ENCODE data around the gene OR2B6.
"Not testable (repeated sequence)": the region's sequence is repeated elsewhere in the genome, so short reads cannot be mapped to it uniquely, and the experiment has no call there.

OR2B6 gene

DNA sequence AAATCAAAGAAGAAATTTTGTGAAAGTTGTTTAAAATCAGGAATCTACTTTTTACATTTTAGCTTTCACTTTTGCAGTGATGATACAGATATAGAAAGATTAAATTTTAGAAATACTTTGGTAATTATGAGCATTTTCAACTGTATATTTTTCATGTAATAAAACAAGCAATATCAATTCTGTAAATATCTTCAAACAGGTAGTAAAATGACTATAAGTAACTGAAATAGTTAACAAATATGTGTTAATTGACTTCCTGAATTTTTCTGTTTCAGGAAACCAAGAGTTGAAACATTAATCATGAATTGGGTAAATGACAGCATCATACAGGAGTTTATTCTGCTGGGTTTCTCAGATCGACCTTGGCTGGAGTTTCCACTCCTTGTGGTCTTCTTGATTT, at the start of gene OR2B6:
Gene OR2B6 (plus strand): TSS at position 301 of the 400 bp plus-strand sequence. CDS start 0 bp downstream, at position 301.
- in situ Hi-C loops (cut with HindIII; ENCODE audit: low sequenced_read_pairs) = no loop called here

DNA sequence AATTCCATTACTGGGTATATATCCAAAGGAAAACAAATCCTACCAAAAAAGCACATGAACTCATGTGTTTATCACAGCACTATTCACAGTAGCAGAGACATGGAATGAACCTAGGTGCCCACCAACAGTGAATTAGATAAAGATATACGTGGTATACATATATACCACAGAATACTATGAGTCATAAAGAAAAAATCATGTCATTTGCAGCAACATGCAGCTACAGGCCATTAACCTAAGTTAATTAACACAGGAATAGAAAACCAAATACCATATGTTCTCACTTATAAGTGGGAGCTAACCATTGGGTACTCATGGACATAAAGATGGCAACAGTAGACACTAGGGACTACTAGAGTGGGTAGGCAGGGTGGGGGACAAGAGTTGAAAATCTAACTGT, 49.0 kb upstream of the OR2B6 start:
- in situ Hi-C loops (cut with HindIII; ENCODE audit: low sequenced_read_pairs) = no loop called here

DNA sequence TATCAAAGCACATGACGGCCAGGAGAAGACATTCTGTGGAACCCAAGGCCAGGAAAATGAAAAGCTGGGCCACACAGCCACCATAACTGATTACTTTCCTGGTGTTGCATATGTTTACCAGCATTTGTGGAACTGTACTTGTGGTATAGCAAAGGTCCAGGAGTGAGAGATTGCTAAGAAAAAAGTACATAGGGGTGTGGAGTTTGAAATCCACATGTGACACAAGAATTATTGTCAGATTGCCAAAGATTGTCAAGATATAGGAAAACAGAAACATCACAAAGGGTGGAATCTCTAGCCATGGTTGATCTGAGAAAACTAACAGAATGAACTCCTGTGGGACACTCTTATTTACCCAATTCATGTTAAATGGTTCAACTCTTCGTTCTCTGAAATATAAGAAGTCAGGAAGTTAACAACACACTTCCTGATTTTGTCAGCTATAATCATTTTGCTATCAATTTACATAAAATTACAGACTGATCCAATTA, 45.0 kb upstream of the OR2B6 start, which contains the start of gene OR2B2:
Gene OR2B2 (minus strand): TSS at position 441 of the 491 bp plus-strand sequence. CDS start 77 bp downstream, at position 364.
- in situ Hi-C loops (cut with HindIII; ENCODE audit: low sequenced_read_pairs) = no loop called here

DNA sequence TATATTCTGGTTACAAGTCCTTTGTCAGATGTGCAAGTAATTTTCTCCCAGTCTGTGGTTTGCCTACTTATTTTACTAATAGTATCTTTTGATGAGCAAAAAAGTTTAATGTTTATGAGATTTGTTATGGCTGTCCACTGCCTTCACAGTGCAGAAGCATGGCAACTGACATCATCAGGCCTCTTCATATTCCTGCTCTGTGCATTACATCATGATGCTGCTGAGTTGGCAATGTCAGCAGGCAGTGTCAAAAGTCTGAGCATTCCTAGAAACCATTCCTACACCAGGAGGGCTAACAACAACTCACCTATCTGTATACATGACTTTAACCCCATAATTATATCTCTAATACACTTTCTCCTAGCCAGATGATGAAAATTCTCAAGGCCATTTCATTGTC, 34.1 kb upstream of the OR2B6 start:
- in situ Hi-C loops (cut with HindIII; ENCODE audit: low sequenced_read_pairs) = no loop called here

DNA sequence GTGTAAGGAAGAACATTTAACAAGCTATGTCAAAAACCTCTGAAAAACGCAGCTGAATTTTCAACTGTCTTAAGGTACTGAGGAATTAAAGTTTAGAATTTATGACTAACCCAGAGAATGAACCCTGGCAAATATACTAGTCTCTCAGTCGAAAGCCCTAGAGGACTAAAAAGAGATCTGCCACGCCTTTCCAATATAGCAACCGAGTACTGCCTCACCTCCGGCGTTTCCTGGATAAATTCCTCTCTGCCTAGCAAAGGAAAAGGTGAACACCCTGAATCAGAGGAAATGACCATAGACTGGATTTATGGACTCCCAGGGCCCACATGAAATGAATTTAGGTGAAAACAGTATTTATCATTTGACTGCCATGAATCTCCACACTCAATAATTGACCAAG, 32.9 kb upstream of the OR2B6 start:
- in situ Hi-C loops (cut with HindIII; ENCODE audit: low sequenced_read_pairs) = no loop called here

DNA sequence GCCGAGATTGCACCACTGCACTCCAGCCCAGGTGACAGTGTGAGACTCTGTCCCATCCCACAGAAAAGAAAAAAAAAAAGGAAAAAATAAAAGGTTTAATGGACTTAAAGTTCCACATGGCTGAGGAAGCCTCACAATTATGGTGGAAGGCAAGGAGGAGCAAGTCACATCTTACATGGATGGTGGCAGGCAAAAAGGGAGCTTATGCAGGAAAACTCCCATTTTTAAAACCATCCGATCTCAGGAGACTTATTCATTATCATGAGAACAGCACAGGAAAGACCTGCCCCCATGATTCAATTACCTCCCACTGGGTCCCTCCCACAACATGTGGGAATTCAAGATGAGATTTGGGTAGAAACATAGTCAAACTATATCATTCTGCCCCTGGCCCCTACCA, 29.0 kb upstream of the OR2B6 start:
- in situ Hi-C loops (cut with HindIII; ENCODE audit: low sequenced_read_pairs) = not testable (repeated sequence)

DNA sequence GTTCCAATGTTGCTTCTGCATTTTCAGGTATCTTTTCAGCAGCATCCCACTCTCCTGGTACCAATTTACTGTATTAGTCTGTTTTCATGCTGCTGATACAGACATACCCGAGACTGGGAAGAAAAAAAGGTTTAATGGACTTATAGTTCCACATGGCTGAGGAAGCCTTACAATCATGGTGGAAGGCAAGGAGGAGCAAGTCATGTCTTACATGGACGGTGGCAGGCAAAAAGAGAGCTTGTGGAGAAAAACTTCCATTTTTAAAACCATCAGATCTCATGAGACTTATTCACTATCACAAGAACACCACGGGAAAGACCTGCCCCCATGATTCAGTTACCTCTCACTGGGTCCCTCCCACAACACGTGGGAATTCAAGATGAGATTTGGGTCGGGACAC, 27.1 kb upstream of the OR2B6 start:
- in situ Hi-C loops (cut with HindIII; ENCODE audit: low sequenced_read_pairs) = not testable (repeated sequence)

DNA sequence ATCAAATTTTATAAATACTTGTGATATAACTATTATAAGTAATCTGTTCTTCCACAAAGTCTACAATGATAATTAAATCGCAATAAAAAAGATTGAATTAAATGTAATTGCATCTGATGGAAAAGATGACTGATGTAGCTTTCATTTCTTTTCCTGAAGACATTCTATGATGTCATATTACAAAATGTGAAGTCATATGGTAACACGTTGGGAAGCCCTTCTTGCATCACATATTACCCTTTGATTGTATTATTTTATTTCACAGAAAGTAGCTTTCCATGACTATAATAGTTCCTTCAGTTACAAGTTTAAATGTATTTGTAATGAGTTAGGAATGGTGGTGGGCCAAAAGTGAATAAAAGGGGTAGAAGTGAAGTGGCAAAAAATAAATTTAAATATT, 25.8 kb upstream of the OR2B6 start:
- in situ Hi-C loops (cut with HindIII; ENCODE audit: low sequenced_read_pairs) = no loop called here

DNA sequence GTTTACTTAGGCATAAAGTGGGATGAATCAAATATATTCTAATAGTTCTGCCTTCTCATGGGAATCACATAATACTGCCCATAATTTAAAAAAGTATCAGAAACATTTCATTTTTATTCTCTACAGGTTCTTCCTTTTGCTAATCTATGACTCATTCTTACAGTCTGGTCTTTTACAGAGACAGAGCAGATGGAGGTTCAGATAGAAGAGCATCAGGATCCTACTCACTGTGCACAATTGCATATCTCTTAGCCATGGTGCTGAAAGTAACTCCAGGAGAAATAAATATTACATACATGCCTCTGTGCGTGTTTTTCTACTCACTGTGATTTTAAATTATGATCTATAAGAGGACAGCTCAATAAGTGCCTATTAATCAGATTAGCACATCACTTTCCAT, 16.3 kb upstream of the OR2B6 start:
- in situ Hi-C loops (cut with HindIII; ENCODE audit: low sequenced_read_pairs) = no loop called here

DNA sequence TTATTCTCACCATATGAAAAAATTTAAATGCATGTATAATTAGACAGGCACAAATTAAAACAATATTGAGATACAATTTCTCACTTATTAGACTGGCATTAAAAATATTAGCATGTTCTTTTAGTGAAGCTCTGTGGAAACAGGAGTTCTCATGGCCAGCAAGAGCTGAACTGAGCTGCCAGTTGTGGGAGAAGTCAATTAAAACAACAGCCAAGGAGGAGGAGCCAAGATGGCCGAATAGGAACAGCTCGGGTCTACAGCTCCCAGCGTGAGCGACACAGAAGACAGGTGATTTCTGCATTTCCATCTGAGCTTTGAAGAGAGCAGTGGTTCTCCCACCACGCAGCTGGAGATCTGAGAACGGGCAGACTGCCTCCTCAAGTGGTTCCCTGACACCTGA, 14.0 kb upstream of the OR2B6 start:
- in situ Hi-C loops (cut with HindIII; ENCODE audit: low sequenced_read_pairs) = not testable (repeated sequence)

DNA sequence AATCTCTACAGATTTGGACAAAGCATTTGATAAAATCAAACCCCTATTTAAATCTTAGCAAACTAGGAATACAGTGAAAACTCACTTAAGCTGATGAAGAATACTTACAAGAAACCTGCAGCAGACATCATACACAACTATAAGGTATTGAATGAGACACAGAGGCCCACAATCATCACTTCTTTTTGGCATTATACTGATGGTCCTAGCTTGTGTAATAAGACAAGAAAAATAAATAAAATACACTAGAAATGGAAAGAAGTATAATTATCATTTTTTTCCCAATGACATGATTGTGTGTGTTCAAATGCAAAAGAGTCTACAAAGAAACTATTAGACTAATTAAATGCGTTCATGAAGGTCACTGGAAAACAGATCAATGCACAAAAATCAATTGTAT, 8.8 kb upstream of the OR2B6 start:
- in situ Hi-C loops (cut with HindIII; ENCODE audit: low sequenced_read_pairs) = no loop called here

DNA sequence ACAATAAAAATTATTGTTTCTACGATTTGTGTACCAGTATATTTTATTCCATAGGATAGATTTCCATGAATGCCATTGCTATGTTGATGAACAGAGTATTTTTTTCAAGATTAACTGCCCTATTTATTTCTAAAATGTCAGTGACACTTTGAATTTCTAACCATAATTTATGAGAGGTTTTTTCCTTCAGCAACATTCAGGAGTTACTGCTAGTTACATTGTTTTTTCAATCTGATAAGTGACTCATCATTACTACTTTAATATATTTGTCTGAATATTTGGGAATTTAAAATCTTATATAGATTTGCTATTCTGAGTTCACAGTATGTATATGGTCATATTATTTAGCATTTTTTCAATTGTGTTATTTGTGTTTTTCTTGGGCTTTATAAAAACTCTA, 6.0 kb upstream of the OR2B6 start:
- in situ Hi-C loops (cut with HindIII; ENCODE audit: low sequenced_read_pairs) = no loop called here

DNA sequence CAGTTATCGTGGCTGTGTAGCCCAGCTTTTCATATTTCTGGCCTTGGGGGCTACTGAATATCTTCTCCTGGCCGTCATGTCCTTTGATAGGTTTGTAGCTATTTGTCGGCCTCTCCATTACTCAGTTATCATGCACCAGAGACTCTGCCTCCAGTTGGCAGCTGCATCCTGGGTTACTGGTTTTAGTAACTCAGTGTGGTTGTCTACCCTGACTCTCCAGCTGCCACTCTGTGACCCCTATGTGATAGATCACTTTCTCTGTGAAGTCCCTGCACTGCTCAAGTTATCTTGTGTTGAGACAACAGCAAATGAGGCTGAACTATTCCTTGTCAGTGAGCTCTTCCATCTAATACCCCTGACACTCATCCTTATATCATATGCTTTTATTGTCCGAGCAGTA, 475 bp downstream of the OR2B6 start:
- in situ Hi-C loops (cut with HindIII; ENCODE audit: low sequenced_read_pairs) = no loop called here

DNA sequence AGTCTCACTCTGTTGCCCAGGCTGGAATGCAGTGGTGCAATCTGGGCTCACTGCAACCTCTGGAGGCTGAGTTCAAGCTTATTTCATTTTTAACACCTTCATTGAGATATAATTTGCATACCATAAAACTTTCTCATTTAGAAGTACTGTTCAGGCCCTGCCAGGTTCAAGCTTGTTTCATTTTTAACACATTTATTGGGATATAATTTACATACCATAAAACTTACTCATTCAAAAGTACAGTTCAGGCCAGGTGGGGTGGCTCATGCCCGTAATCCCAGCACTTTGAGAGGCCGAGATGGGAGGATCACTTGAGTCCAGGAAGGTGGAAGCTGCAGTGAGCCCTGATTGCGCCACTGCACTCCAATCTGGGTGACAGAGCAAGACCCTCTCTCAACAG, 5.5 kb downstream of the OR2B6 start:
- in situ Hi-C loops (cut with HindIII; ENCODE audit: low sequenced_read_pairs) = no loop called here

DNA sequence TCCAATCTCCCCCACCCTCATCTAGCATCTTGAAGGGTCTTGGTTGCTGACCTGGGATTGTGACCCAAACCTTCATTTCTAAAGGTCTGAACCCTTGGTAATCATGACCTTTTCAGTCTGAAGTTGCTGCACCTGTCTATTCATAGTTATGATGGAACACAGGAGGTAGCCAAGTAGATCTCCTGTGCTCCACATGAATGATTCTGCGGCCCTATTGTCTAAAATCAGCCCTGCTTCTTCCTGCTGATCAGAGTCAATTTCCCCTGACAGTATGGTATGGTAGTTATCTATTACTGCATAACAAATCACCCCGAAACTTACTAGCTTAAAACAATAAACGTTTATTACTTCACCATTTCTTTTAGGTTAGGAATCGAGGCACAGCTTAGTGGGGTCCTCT, 9.0 kb downstream of the OR2B6 start:
- in situ Hi-C loops (cut with HindIII; ENCODE audit: low sequenced_read_pairs) = no loop called here

DNA sequence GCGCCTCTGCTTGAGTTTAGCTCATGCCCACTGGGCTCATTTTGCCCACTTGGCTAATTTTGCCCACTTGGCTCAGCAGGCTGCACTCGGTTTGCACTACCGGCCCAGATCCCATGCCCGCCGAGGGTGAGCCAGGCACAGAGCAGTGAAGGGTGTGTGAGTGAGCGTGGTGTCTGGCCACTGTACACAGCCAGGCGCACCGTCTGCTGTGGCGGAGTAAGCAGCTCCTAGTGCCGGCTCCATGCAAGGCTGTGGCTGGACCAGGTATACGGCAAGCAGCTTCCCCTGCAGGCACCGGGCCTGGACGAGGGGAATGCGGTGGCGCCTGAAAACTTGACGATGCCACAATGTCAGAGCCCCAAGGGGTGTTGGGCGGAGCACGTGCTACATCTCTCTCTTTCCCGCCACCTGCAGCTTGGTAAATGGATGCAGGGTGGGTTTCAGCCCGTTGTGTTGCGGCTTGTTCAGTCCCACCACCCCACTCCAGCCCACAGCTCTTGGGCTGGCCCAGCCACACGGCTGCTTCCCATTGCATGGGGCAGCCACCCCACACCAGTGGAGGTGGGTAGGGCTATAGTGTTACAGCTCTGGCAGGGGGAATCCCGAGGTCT, 9.9 kb downstream of the OR2B6 start:
- in situ Hi-C loops (cut with HindIII; ENCODE audit: low sequenced_read_pairs) = no loop called here

DNA sequence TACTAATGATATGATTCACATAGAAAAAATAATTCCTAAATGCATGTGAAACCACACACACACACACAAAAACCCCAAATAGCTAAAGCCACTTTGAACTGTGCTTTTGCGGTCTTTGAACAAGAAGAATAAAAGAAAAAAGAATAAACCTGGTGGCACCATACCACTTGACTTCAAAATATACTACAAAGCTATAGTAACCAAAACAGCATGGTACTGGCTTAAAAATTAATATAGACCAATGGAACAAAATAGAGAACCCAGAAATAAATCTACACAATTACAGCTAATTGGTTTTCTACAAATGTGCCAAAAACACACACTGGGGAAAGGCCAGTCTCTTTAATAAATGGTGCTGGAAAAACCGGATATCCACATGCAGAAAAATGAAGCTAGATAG, 13.4 kb downstream of the OR2B6 start:
- in situ Hi-C loops (cut with HindIII; ENCODE audit: low sequenced_read_pairs) = no loop called here

DNA sequence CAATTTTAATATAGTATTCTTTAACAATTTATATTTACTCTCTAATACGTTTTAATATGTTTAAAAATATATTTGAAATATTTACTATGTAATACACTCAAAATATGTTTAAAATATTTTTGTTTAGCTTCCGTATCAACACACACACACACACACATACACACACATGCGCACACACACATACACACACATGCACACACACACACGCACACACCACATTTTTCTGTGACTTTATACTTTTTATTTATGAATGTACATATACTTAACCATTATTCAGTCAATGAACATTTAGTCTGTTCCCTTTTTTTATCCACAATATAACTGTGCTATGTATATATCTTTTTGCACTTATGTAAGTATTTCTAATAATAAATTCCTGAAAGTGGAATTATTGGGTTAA, 15.7 kb downstream of the OR2B6 start:
- in situ Hi-C loops (cut with HindIII; ENCODE audit: low sequenced_read_pairs) = no loop called here

DNA sequence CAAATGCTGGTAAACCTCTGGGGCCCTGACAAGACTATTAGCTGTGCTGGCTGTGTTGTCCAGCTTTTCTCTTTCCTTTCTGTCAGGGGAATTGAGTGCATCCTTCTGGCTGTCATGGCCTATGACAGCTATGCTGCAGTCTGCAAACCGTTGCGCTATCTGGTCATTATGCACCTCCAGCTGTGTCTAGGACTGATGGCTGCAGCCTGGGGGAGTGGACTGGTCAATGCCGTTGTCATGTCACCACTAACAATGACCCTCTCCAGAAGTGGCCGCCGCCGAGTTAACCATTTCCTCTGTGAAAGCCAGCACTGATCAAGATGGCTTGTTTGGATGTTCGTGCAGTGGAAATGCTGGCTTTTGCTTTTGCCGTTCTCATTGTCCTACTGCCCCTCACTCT, 20.3 kb downstream of the OR2B6 start:
- in situ Hi-C loops (cut with HindIII; ENCODE audit: low sequenced_read_pairs) = no loop called here

DNA sequence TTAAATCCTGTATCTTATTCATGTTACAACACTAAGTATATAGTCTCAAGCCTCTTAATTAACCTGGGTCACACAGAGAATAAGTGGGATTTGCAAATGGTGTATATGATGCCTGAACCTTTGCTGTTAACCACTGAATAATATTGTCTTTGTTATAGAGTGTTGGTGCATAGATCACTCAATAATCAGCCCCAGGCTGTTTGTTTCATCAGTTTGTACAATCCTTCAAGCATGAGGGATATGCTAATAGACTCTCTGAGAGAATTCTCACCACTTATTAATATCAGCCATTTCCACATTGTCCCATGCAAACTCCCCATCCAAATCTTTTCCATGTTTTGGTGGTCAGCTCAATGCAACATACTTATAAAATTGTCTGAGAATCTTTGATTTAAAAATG, 21.7 kb downstream of the OR2B6 start:
- in situ Hi-C loops (cut with HindIII; ENCODE audit: low sequenced_read_pairs) = no loop called here

DNA sequence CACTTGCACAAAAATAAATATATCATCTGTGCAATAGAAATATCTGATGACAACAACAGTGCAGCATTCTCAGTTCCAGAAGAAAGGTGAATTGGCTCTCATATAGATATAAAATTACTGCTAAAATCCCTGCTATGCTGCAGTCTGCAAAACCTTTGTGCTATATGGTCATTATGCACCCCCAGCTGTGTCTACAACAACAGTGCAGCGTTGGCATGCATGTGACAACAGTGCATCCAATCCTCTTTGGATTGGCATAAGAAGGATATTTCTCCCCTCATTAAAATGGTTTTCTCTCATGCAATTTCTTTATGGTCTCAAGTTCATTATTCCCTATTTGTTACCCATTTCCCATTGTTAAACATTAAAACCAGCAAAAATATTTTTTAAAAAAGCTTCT, 23.1 kb downstream of the OR2B6 start:
- in situ Hi-C loops (cut with HindIII; ENCODE audit: low sequenced_read_pairs) = no loop called here

DNA sequence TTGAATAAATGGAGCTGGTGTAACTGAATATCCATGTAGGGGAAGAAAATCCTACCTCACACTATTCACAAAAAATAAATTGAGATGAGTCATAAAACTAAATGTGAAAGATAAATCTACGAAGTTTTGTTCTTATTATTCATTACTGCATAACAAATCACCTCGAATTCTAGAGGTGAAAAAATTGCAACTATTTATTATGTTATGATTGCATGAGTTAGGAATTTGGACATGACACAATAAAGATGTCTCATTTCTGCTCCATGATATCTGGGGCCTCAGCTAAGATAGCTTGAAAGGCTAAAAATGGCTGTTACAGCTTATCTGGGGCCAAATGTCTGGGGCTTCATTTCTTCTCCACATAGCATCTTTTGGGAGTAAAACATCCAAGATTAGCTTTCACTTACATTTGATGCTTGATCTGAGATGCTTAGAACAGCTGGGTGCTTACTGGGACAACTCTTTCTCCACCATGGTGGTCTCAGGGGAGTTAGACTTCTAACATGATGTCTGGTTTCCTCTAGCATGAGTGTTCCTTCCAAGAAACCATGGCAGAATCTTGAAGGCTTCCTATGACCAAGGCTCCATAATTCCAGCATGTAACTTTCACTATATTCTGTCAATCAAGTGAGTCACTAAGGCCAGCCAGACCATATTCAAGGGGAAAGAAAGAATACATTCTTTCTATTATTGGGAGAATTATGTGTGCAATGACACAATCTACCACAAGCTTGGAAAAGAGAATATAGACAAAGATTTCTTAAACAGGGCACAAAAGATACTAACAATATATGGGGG, 30.1 kb downstream of the OR2B6 start:
- in situ Hi-C loops (cut with HindIII; ENCODE audit: low sequenced_read_pairs) = no loop called here
